Measurements from ENCODE around the gene PHLDA1.

- TF ChIP-seq ZNF331 (CRISPR knock-in tag; IDR thresholded peaks at IDR 0.05; ENCODE audit: low read depth) (no peak), CTCF (conservative IDR thresholded peaks at IDR 0.05; ENCODE audit: low read depth in 2 of 2) (no peak), EZH2 (IDR thresholded peaks at IDR 0.05; ENCODE audit: low read depth, unreplicated experiment) (no peak), EZH2phosphoT487 (IDR thresholded peaks at IDR 0.05; ENCODE audit: unreplicated experiment) (no peak), REST (IDR thresholded peaks at IDR 0.05; ENCODE audit: unreplicated experiment) (no peak), POLR2AphosphoS5 (IDR thresholded peaks at IDR 0.05; ENCODE audit: low read depth) (no peak), NANOG (IDR thresholded peaks at IDR 0.05; ENCODE audit: borderline replicate concordance) (no peak)
These were observed 11.3 kb downstream of the PHLDA1 start for GRCh38 chr12:76020281-76020680.
